Sigmoid colon (tissue), 4 donors: ENCODE results near the gene GPNMB.

Source experiments
- CTCF ChIP-seq, 4 experiments: fragments of 450-650 bp in 3 of 4; fragments of 200-600 bp in 1 of 4; IDR thresholded peaks; one replicate each; pipeline ENCODE4 v1.5.1; 2016 to 2019; ENCODE audit warnings: antibody characterized with exemption in 4 of 4, mild to moderate bottlenecking in 3 of 4, moderate library complexity in 2 of 4
- EP300 ChIP-seq, 4 donors: sonication (generic); formaldehyde crosslinking; IDR thresholded peaks; one replicate each; pipeline ENCODE4 v1.6.1; 2017; ENCODE audit warnings: antibody characterized with exemption in 4 of 4
- POLR2A ChIP-seq, 2 donors: fragments of 450-650 bp; IDR thresholded peaks; one replicate each; pipeline ENCODE4 v1.6.1; 2016; ENCODE audit warnings: antibody characterized with exemption in 2 of 2, mild to moderate bottlenecking in 2 of 2, moderate library complexity in 2 of 2

GRCh38 chr7:23214938-23215337 lies 31.6 kb upstream of the GPNMB start:
- TF ChIP-seq EP300 (IDR thresholded peaks at IDR 0.05) (no peak), CTCF (IDR thresholded peaks at IDR 0.05) (no peak), POLR2A (IDR thresholded peaks at IDR 0.05) (no peak)
